Esophagus muscularis mucosa (tissue), 4 donors: ENCODE results near the gene GPC6.

ENCODE experiments used
- EP300 ChIP-seq: sonication (generic); formaldehyde crosslinking; IDR thresholded peaks from one replicate; pipeline ENCODE4 v1.6.1; 2017; ENCODE audit warnings: antibody characterized with exemption
- POLR2A ChIP-seq: fragments of 450-650 bp; IDR thresholded peaks from one replicate; pipeline ENCODE4 v1.6.1; 2017; ENCODE audit warnings: antibody characterized with exemption, moderate library complexity, mild to moderate bottlenecking, low read depth
- POLR2AphosphoS5 ChIP-seq, 2 donors: sonication (generic); formaldehyde crosslinking; IDR thresholded peaks; one replicate each; pipeline ENCODE4 v1.6.1; 2017; ENCODE audit warnings: antibody characterized with exemption in 2 of 2
- TF ChIP-seq, protein P1 (sequence below), 3 experiments: fragments of 200-600 bp in 2 of 3; fragments of 450-650 bp in 1 of 3; sonication (generic) in 2 of 3; IDR thresholded peaks; one replicate each; pipeline ENCODE4 v1.5.1; 2017 to 2019; ENCODE audit warnings: antibody characterized with exemption in 3 of 3, mild to moderate bottlenecking in 2 of 3, moderate library complexity in 1 of 3

- TF ChIP-seq EP300 (no peak), POLR2A (no peak), POLR2AphosphoS5 (IDR thresholded peaks at IDR 0.05) (no peak)
- TF ChIP-seq, protein P1, sequence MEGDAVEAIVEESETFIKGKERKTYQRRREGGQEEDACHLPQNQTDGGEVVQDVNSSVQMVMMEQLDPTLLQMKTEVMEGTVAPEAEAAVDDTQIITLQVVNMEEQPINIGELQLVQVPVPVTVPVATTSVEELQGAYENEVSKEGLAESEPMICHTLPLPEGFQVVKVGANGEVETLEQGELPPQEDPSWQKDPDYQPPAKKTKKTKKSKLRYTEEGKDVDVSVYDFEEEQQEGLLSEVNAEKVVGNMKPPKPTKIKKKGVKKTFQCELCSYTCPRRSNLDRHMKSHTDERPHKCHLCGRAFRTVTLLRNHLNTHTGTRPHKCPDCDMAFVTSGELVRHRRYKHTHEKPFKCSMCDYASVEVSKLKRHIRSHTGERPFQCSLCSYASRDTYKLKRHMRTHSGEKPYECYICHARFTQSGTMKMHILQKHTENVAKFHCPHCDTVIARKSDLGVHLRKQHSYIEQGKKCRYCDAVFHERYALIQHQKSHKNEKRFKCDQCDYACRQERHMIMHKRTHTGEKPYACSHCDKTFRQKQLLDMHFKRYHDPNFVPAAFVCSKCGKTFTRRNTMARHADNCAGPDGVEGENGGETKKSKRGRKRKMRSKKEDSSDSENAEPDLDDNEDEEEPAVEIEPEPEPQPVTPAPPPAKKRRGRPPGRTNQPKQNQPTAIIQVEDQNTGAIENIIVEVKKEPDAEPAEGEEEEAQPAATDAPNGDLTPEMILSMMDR (IDR thresholded peaks at IDR 0.05) = no peak
These were observed 395.4 kb downstream of the GPC6 start for GRCh38 chr13:93621966-93622365.
